ENCODE results near the gene OCIAD2. TPM values are rescaled to one million over a fixed set of nuclear protein-coding genes. Genes with fewer than 3 reads are reported as not detected.
"Not testable (repeated sequence)": the region's sequence is repeated elsewhere in the genome, so short reads cannot be mapped to it uniquely, and the experiment has no call there.

Gene OCIAD2
- total RNA-seq, 4 donors from 2014 or later: 22.0 to 56.1 (median 41.6) TPM

DNA sequence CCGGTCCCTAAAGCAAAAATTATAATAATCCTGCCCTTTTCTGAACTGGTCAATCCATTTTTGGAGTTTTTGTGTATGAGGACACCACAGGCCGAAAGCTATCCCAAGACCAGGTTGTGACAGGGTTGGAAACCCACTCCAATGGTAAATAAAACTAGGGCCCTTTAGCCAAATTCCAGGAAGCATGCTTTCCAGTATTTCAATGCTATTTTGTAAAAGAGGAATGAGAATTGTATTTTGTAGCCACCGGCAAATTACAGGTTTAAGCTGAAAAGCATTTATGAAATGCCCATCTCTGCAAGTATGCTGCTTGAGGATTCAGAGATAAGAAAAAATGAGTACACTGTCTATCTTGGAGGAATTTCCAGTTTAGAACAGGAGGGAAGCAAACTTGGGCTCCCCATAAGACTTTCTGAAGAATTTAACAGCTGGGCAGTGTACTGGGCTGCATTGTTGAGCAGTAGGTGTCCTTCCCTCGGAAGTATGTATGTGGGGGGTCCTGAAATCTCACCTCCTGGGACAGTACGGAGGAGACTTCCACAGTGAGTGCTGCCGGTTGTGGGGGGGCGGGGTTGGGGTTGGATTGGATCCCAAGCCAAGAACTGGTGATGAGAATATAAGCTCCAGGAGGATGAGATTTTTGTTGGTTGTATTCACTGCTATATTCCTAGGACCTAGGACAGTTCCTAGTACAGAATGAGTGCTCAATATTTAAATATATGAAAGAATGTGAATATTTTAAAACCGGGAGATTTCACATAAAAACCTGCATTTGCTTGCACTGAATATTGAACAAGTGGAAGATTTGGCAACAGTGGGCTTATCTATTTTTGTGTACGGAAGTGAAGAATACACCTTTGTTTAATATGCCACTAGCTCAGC is 26.8 kb downstream of the OCIAD2 start:
- no peak for TF ChIP-seq POLR2A (IDR thresholded peaks at IDR 0.05)
- TF ChIP-seq, protein P1, sequence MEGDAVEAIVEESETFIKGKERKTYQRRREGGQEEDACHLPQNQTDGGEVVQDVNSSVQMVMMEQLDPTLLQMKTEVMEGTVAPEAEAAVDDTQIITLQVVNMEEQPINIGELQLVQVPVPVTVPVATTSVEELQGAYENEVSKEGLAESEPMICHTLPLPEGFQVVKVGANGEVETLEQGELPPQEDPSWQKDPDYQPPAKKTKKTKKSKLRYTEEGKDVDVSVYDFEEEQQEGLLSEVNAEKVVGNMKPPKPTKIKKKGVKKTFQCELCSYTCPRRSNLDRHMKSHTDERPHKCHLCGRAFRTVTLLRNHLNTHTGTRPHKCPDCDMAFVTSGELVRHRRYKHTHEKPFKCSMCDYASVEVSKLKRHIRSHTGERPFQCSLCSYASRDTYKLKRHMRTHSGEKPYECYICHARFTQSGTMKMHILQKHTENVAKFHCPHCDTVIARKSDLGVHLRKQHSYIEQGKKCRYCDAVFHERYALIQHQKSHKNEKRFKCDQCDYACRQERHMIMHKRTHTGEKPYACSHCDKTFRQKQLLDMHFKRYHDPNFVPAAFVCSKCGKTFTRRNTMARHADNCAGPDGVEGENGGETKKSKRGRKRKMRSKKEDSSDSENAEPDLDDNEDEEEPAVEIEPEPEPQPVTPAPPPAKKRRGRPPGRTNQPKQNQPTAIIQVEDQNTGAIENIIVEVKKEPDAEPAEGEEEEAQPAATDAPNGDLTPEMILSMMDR (IDR thresholded peaks at IDR 0.05): no peak
- DNase-seq: no peak
- intact Hi-C loops (cut with DNase I): no loop called here
- H3K4me1 ChIP-seq: no peaks in the 10 kb centered on the region
- H3K4me3 ChIP-seq (replicated peaks in 1 of 3): no peak overlapping the region
- no peaks in the 10 kb centered on the region for H3K27me3 ChIP-seq
- H3K9me3 ChIP-seq: no peaks in the 10 kb centered on the region
- H3K36me3 ChIP-seq: no peaks in the 10 kb centered on the region
- 70 to 73% methylated on average over 9 of the region's 9 CpGs for WGBS, 2 donors
- no peak overlapping the region for H3K27ac ChIP-seq

DNA sequence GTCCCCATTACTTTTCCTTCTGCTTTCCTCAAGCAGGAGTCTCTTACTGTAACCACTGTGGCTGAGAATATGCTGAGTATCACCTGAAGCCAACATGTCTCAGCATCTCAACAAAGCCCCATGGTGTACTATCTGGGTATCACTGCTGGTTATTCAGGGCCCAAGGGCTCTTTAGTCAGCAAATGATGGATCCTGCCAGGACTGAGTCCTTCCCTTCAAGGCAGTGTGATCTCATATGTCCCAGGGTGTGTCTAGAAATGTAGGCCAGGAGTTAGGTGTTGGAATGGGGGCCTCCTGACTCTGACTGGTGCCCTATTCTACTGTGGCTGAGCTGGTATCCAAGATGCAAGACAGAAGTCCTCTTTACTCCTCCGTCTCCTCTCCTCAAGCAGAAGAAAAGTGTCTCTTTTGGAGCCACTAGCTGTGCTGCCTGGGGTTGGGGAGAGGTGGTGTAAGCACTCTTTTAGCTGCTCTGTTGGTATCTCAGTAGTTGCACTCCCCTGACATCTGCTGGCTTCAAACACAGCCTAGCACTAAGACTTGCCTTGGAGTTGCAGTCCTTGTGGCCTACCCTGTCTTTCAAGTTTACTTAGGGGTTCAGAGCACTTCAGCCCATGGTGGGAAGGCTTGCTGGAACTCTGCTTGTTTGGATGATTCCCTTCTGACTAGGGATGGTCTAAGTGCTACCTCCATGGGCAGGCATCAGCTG is 28.6 kb downstream of the OCIAD2 start:
- Histone ChIP-seq H3K27me3 (no peaks in the 10 kb centered on the region), H3K4me1 (no peaks in the 10 kb centered on the region), H3K9me3 (no peaks in the 10 kb centered on the region), H3K27ac (no peak overlapping the region), H3K4me3 (replicated peaks in 1 of 3) (no peak overlapping the region), H3K36me3 (no peaks in the 10 kb centered on the region)
- TF ChIP-seq, protein P1 (IDR thresholded peaks at IDR 0.05): no peak
- no peak for TF ChIP-seq POLR2A (IDR thresholded peaks at IDR 0.05)
- intact Hi-C loops (cut with DNase I): no loop called here
- WGBS, 2 donors: 82 to 100% methylated on average over 1 of the region's 1 CpG
- DNase-seq: no peak

GRCh38 chr4:48864696-48865095 is 41.9 kb downstream of the OCIAD2 start:
- H3K27ac ChIP-seq; H3K9me3 ChIP-seq; H3K4me1 ChIP-seq; H3K27me3 ChIP-seq; H3K36me3 ChIP-seq; H3K4me3 ChIP-seq (replicated peaks in 1 of 3); intact Hi-C loops (cut with DNase I); DNase-seq: not testable (repeated sequence)
- WGBS, 2 donors: 94 to 98% methylated on average over 4 of the region's 4 CpGs

GRCh38 chr4:48863728-48864127 is 42.8 kb downstream of the OCIAD2 start:
- TF ChIP-seq, protein P1 (IDR thresholded peaks at IDR 0.05): no peak
- no peak for TF ChIP-seq POLR2A (IDR thresholded peaks at IDR 0.05)

DNA sequence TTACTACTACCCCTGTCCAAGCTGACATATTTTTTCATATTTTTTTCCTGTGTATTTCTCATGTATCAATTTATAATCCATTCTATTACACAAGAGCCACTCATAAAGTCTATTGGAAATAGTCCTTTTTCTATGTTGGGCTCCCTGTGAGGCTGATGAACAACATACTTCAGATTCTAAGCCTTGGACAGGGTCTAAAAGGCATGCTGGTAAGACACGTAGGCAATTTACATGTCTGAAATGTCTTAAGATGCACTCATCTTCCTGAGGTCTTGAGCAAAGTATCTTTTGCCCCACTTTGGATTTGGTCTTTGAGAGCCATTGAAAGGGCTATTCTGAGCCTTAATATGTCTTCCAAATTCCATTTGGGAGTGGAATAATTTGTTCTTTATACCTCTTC is 43.9 kb downstream of the OCIAD2 start:
- Histone ChIP-seq H3K9me3 (no peaks in the 10 kb centered on the region), H3K36me3 (peaks cover 0 to 13% of the 10 kb centered on the region in 2 donors), H3K27me3 (no peaks in the 10 kb centered on the region), H3K4me3 (replicated peaks in 1 of 3) (no peak overlapping the region), H3K4me1 (no peaks in the 10 kb centered on the region), H3K27ac (no peak overlapping the region)
- TF ChIP-seq, protein P1 (IDR thresholded peaks at IDR 0.05): no peak
- TF ChIP-seq POLR2A (IDR thresholded peaks at IDR 0.05): no peak
- intact Hi-C loops (cut with DNase I): no loop called here
- no peak for DNase-seq
- 34 to 52% methylated on average over 1 of the region's 1 CpG for WGBS, 2 donors

More at GRCh38 chr4:48863728-48864127, 42.8 kb downstream of the OCIAD2 start:
- 91 to 92% methylated on average over 4 of the region's 4 CpGs for WGBS, 2 donors
- Histone ChIP-seq H3K4me1 (no peaks in the 10 kb centered on the region), H3K36me3 (peaks cover 0 to 6% of the 10 kb centered on the region in 2 donors), H3K9me3 (no peaks in the 10 kb centered on the region), H3K4me3 (replicated peaks in 1 of 3) (no peak overlapping the region), H3K27ac (no peak overlapping the region), H3K27me3 (no peaks in the 10 kb centered on the region)
- DNase-seq: no peak
- intact Hi-C loops (cut with DNase I): no loop called here
